Left ventricle myocardium inferior (tissue), 1 donor: ENCODE measurements around the gene PPFIA3. TPM values are rescaled to one million over a fixed set of nuclear protein-coding genes. Genes with fewer than 3 reads are reported as not detected.
A peak's percentile ranks its signal among the peaks of the same experiment; 100 is the strongest.

Source experiments
- DNase-seq: peaks from one replicate; pipeline ENCODE4 v3.0.0-alpha.2; 2020
- H3K27ac ChIP-seq: fragments of 200-600 bp; replicated peaks from 2 replicates; pipeline ENCODE4 v1.8.0; 2021
- H3K27me3 ChIP-seq: fragments of 200-600 bp; 2 replicates; pipeline ENCODE4 v1.8.0; 2021; ENCODE audit warnings: low read depth
- H3K36me3 ChIP-seq: fragments of 200-600 bp; 2 replicates; pipeline ENCODE4 v1.8.0; 2021
- H3K4me1 ChIP-seq: fragments of 200-600 bp; 2 replicates; pipeline ENCODE4 v1.8.0; 2021
- H3K4me3 ChIP-seq: fragments of 200-600 bp; 2 replicates; pipeline ENCODE4 v1.8.0; 2021; ENCODE audit warnings: mild to moderate bottlenecking, moderate library complexity
- H3K9me3 ChIP-seq: fragments of 200-600 bp; replicated peaks from 2 replicates; pipeline ENCODE4 v1.8.0; 2021
- intact Hi-C: fragments of 100-400 bp; cut with micrococcal nuclease; formaldehyde crosslinking; loops from one replicate; pipeline ENCODE4 v1.11.0; 2022
- total RNA-seq: library from RNA; stranded (reverse); fragmentation: NEBNext Ultra II Directional; extraction: Animal tissue kit (Norgen Biotek cat#: 25700); gene quantifications from one replicate; pipeline ENCODE4 v1.2.1, GENCODE V29; 2021
- TF ChIP-seq, protein P1 (sequence below): fragments of 200-600 bp; IDR thresholded peaks from 2 replicates; pipeline ENCODE4 v1.8.0; 2021; ENCODE audit warnings: antibody characterized with exemption, mild to moderate bottlenecking, borderline replicate concordance
- donor health status: DM: no; HTN: yes; CAD: no; lungs with severe emphysema.

Gene PPFIA3
- total RNA-seq, 1 donor from 2014 or later, result 5.7 TPM

DNA sequence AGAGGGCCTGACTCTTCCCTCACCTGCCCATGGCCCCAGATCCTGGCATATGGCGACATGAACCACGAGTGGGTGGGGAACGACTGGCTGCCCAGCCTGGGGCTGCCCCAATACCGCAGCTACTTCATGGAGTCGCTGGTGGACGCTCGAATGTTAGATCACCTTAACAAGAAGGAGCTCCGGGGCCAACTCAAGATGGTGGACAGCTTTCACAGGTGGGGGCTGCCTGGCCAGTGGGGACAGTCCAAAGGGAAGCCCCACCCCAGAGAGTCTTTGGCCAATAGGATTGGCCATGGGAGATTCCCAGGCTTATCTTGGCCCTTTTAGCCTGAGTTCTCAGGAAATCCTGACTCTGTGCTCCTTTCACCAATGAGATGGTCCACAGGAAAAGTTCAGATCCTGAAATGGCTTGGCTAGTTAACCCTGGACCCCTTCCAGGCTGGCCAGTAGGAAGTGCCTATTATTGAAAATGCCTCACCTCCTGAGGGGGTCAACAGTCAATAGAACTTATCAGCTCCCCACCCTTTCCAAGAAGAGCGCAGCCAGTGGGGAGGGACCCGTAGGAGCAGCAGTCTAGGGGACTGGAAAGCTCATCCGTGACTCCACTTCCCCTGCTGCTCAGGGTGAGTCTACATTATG is 28.8 kb downstream of the PPFIA3 start:
- peak overlapping the region; percentile 95 for H3K27ac ChIP-seq
- H3K4me3 ChIP-seq, result peak overlapping the region; percentile 80
- intact Hi-C loops, result no loop called here
- H3K9me3 ChIP-seq, result no peaks in the 10 kb centered on the region
- TF ChIP-seq, protein P1, sequence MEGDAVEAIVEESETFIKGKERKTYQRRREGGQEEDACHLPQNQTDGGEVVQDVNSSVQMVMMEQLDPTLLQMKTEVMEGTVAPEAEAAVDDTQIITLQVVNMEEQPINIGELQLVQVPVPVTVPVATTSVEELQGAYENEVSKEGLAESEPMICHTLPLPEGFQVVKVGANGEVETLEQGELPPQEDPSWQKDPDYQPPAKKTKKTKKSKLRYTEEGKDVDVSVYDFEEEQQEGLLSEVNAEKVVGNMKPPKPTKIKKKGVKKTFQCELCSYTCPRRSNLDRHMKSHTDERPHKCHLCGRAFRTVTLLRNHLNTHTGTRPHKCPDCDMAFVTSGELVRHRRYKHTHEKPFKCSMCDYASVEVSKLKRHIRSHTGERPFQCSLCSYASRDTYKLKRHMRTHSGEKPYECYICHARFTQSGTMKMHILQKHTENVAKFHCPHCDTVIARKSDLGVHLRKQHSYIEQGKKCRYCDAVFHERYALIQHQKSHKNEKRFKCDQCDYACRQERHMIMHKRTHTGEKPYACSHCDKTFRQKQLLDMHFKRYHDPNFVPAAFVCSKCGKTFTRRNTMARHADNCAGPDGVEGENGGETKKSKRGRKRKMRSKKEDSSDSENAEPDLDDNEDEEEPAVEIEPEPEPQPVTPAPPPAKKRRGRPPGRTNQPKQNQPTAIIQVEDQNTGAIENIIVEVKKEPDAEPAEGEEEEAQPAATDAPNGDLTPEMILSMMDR, result no peak
- no peaks in the 10 kb centered on the region for H3K36me3 ChIP-seq
- no peaks in the 10 kb centered on the region for H3K27me3 ChIP-seq
- H3K4me1 ChIP-seq, result peaks cover 73% of the 10 kb centered on the region
- no peak for DNase-seq

GRCh38 chr19:49148784-49149651 is 29.7 kb downstream of the PPFIA3 start:
- peak overlapping the region; percentile 95 for H3K27ac ChIP-seq
- H3K9me3 ChIP-seq, result no peaks in the 10 kb centered on the region
- peaks cover 78% of the 10 kb centered on the region for H3K4me1 ChIP-seq
- H3K36me3 ChIP-seq, result no peaks in the 10 kb centered on the region
- TF ChIP-seq, protein P1, result no peak
- H3K27me3 ChIP-seq, result no peaks in the 10 kb centered on the region
- DNase-seq, result peak; percentile 97
- intact Hi-C loops, result no loop called here
- peak overlapping the region; percentile 80 for H3K4me3 ChIP-seq

GRCh38 chr19:49149652-49150105 is 30.3 kb downstream of the PPFIA3 start:
- H3K36me3 ChIP-seq, result no peaks in the 10 kb centered on the region
- DNase-seq, result peak; percentile 61
- peak overlapping the region; percentile 80 for H3K4me3 ChIP-seq
- peaks cover 80% of the 10 kb centered on the region for H3K4me1 ChIP-seq
- peak overlapping the region; percentile 95 for H3K27ac ChIP-seq
- intact Hi-C loops, result no loop called here
- no peaks in the 10 kb centered on the region for H3K9me3 ChIP-seq
- H3K27me3 ChIP-seq, result no peaks in the 10 kb centered on the region
- TF ChIP-seq, protein P1, result no peak

- TF ChIP-seq, protein P1, result no peak
- no peaks in the 10 kb centered on the region for H3K9me3 ChIP-seq
- intact Hi-C loops, result no loop called here
- H3K4me1 ChIP-seq, result peaks cover 77% of the 10 kb centered on the region
- peak overlapping the region; percentile 80 for H3K4me3 ChIP-seq
- DNase-seq, result peak; percentile 85
- no peaks in the 10 kb centered on the region for H3K36me3 ChIP-seq
- peak overlapping the region; percentile 95 for H3K27ac ChIP-seq
- no peaks in the 10 kb centered on the region for H3K27me3 ChIP-seq
Measured at GRCh38 chr19:49150106-49150943, 31.0 kb downstream of the PPFIA3 start.

- intact Hi-C loops, result no loop called here
- Histone ChIP-seq H3K4me3 (peak overlapping the region; percentile 80), H3K27ac (peak overlapping the region; percentile 95)
Measured at GRCh38 chr19:49150944-49151243, 31.6 kb downstream of the PPFIA3 start.

More at GRCh38 chr19:49150944-49151243, 31.6 kb downstream of the PPFIA3 start:
- DNase-seq, result no peak
- H3K4me1 ChIP-seq, result peaks cover 71% of the 10 kb centered on the region
- no peaks in the 10 kb centered on the region for H3K9me3 ChIP-seq
- H3K36me3 ChIP-seq, result no peaks in the 10 kb centered on the region
- TF ChIP-seq, protein P1, result no peak
- H3K27me3 ChIP-seq, result no peaks in the 10 kb centered on the region
